GM18861 (cell line): ENCODE measurements around the gene ZNF652.
"Not testable (repeated sequence)": the region's sequence is repeated elsewhere in the genome, so short reads cannot be mapped to it uniquely, and the experiment has no call there.

Source experiments
- ATAC-seq: cut with Tn5 transposase; IDR thresholded peaks from one replicate; pipeline ENCODE4 v1.9.1; 2021; ENCODE audit not compliant: unreplicated experiment

Gene ZNF652

GRCh38 chr17:49316889-49317675 lies 45.0 kb downstream of the ZNF652 start:
- ATAC-seq, result no peak

- no peak for ATAC-seq
Measured at GRCh38 chr17:49316258-49316570, 45.8 kb downstream of the ZNF652 start.

GRCh38 chr17:49315551-49316257 lies 46.3 kb downstream of the ZNF652 start:
- ATAC-seq, result peak; percentile 77

- no peak for ATAC-seq
Measured at GRCh38 chr17:49312722-49313121, 49.3 kb downstream of the ZNF652 start.

GRCh38 chr17:49299996-49300395 lies 62.1 kb downstream of the ZNF652 start:
- ATAC-seq, result no peak

GRCh38 chr17:49298371-49298976 lies 63.6 kb downstream of the ZNF652 start:
- ATAC-seq, result no peak

GRCh38 chr17:49297141-49297540 lies 64.9 kb downstream of the ZNF652 start:
- no peak for ATAC-seq

GRCh38 chr17:49294122-49294521 lies 67.9 kb downstream of the ZNF652 start:
- ATAC-seq, result no peak

- ATAC-seq, result no peak
Measured at GRCh38 chr17:49292901-49293300, 69.1 kb downstream of the ZNF652 start.

- no peak for ATAC-seq
Measured at GRCh38 chr17:49291929-49292328, 70.1 kb downstream of the ZNF652 start.

GRCh38 chr17:49290690-49291359 lies 71.2 kb downstream of the ZNF652 start:
- no peak for ATAC-seq

GRCh38 chr17:49288388-49288787 lies 73.7 kb downstream of the ZNF652 start:
- no peak for ATAC-seq

GRCh38 chr17:49287481-49287880 lies 74.6 kb downstream of the ZNF652 start:
- ATAC-seq, result no peak

GRCh38 chr17:49286261-49286973 lies 75.6 kb downstream of the ZNF652 start:
- ATAC-seq, result not testable (repeated sequence)

- ATAC-seq, result no peak
Measured at GRCh38 chr17:49285716-49286115, 76.3 kb downstream of the ZNF652 start.

GRCh38 chr17:49280918-49281317 lies 81.1 kb downstream of the ZNF652 start:
- ATAC-seq, result no peak

GRCh38 chr17:49280061-49280460 lies 82.0 kb downstream of the ZNF652 start:
- ATAC-seq, result no peak

GRCh38 chr17:49279263-49280015 lies 82.6 kb downstream of the ZNF652 start:
- not testable (repeated sequence) for ATAC-seq

- no peak for ATAC-seq
Measured at GRCh38 chr17:49278076-49278475, 84.0 kb downstream of the ZNF652 start.

GRCh38 chr17:49277638-49278037 lies 84.4 kb downstream of the ZNF652 start:
- no peak for ATAC-seq
